Stimulated activated CD8-positive, alpha-beta memory T cell treated with anti-CD3 and anti-CD28 coated beads, Interleukin-4, amount 100 ng/mL, for 1 hour (primary cell): ENCODE measurements around the gene PAN3.
"Not testable (repeated sequence)": the region's sequence is repeated elsewhere in the genome, so short reads cannot be mapped to it uniquely, and the experiment has no call there.

Experiments used
- DNase-seq, 2 donors: peaks; one replicate each; pipeline ENCODE4 v3.0.0-alpha.2; 2020; ENCODE audit warnings: low read depth in 2 of 2, low spot score in 1 of 2

The PAN3 gene

DNA sequence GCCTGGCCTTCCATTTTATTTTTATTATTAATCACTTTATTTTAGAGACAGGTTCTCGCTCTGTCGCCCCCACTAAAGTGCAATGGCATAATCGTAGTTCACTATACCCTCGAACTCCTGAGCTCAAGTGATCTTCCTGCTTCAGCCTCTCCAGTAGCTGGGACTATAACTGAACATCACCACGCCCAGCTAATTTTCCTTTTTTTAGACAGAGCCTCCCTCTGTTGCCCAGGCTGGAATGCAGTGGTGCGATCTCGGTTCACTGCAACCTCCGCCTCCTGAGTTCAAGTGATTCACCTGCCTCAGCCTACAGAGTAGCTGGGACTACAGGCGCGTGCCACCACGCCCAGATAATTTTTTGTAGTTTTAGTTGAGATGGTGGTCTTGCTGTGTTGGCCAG is 6.7 kb upstream of the PAN3 start:
- no peak for DNase-seq

DNA sequence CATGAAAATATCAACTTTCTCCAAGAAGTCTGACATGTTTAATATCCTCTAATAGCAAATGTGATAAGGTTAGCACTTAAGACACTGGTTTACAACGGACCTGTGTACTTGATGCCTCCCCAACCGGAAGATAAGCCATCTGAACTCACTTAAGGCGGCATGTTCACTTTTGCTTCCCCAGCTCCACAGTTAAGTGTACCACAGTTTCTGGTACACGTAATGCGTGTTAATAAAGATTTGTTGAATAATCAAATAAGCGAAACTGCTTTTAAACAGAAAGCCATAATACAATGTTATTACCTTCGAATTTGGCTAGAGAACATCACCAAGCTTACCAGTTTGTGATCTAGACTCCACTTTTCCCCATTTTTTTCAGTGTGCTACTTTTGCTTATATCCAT is 1.4 kb upstream of the PAN3 start:
- DNase-seq, result no peak

DNA sequence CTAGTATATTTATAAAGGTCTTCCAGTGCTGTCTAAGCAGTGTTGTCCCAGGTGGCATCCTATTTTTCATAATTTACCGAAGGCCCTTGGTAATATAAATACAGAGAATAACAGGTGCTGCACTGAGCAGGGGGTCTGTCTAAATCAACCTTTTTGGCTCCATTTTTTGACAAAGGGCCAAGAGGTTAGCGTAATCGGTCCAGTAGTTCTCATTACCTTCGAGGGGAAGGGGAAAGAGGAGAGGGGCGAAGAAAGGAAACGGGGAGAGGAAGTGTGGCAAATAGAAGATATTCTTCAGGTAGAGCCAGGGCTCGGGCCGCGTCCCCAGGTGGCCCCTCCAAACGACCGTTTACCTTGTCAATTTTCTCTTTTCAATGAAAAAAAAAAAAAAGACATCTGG is 749 bp upstream of the PAN3 start:
- no peak for DNase-seq

DNA sequence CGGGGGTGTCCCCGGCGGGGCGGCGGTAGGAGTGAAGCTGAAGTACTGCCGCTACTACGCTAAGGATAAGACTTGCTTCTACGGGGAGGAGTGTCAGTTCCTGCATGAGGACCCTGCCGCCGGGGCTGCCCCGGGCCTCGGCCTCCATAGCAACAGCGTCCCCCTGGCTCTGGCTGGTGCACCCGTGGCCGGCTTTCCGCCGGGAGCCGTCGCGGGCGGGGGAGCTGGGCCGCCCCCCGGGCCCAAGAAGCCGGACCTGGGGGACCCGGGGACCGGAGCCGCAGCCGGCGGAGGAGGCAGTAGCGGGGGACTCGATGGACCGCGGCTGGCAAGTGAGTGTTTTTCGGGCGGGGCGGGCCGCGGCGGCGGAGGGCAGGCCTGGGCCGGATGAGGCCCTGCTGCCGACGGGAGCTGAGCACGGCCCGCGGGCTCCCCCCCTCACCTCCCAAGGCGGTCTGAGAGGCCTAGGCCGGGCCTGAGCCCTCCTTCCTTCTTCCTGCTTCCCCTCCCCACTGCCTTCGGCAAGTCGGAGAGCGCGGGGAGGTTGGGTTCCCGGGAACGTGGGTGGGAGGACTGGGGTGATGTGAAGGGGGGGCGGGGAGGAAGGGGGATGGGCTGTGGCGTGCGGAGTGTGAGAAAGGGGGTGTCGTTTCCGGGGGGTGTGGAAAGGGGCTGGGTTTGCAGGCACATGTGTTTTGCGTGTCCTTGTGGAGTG is 568 bp downstream of the PAN3 start:
- DNase-seq, result peak; percentile 74 to 79

DNA sequence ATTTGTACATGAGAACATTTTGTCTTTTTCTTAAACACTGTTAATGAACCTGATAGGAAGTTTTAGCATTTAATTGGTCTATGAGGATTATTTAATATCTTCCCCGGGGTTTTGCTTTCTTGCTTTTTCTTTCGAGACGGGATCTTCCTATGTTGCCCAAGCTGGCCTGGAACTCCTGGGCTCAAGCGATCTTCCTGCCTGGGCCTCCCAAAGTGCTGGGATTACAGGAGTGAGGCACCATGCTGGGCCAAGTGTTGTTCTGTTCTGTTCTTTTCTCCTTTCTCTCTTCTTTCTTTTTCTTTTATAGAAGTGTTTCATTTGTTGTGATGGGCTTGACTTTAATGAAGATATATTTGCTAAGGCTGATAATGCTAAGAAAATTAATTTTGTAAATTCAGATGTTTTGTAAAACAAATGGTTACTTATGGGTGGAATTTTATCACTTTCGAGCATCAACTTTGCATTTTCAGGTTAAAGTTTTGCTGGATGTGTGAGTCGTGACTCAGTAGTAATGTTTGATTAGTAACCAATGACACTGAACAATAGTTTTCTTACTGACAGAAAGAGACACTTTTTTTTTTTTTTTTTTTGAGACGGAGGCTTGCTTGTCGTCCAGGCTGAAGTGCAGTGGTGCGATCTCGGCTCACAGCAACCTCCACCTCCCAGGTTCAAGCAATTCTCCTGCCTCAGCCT is 2.2 kb downstream of the PAN3 start:
- DNase-seq, result no peak

DNA sequence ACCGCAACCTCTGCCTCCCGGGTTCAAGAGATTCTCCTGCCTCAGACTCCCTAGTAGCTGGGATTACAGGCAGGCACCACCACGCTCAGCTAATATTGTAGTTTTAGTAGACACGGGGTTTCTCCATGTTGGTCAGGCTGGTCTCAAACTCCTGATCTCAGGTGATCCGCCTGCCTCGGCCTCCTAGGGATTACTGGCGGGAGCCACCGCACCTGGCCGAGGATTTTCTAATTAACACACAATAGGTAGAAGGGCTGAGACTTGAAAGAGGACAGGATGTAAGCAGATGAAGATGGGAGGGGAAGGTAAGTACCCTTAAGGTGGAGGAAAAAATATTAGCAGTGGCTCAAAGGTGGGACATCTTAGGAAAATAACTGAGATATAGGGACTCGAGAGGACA is 3.2 kb downstream of the PAN3 start:
- DNase-seq, result not testable (repeated sequence)

DNA sequence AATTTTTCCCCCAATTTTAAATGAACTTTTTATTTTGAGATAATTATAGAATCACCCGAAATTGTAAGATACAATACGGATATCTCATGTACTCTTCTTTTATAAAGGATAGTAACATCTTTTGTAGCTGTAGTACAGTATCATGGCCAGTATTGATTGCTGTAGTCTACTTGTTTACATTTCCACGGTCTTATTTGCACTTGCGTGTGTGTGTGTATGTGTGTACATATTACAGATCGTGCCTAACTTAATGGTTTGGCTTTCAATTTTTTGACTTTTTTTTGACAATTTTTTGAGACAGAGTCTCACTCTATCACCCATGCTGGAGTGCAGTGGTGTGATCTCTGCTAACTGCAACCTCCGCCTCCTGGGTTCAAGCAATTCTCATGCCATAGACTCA is 6.7 kb downstream of the PAN3 start:
- no peak for DNase-seq

DNA sequence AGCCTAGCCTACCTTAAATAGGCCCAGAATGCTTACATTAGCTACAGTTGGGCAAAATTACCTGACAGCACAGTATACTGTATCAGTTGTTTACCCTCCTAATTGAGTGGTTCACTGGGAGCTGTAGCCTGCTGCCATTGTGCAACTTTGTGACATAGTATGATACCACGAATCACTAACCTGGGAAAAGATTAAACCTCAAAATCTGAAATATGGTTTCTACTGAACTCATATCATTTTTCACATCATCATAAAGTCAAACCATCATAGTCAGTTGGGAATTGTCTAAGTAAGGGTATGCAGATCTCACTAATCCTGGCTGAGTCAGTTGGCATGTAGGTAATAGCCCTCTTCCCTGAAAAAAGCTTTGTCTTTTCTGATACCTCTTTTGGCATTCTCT is 9.2 kb downstream of the PAN3 start:
- no peak for DNase-seq

DNA sequence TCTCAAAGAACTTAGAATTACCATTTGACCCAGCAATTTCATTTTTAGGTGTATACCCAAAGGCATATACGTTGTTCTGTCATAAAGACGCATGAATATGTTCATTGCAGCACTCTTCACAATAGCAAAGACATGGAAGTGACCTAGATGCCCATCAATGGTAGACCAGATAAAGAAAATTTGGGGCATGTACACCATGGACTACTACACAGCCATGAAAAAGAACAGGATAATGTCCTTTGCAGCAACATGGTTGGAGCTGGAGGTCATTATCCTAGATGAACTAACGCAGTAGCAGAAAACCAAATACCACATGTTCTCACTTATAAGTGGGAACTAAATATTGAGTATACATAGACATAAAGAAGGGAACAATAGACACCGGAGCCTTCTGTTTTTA is 20.7 kb downstream of the PAN3 start:
- DNase-seq, result no peak

DNA sequence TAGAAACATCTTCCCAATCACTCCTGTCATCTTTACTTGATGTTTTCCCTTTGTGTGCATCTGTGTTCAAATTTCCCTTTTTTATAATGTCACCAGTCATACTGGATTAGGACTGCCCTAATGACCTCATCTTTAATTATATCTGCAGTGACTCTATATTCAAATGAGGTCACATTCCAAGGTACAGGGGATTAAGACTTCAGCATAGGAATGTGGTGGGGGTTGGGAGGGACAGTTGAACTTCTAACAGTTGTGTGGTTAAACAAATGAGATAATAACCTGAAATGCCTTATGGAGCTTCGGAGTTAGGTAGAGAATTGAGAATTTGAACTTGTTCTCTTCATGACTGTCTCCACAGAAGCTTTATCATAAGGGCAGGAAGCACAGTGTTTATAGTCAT is 23.0 kb downstream of the PAN3 start:
- DNase-seq, result no peak

DNA sequence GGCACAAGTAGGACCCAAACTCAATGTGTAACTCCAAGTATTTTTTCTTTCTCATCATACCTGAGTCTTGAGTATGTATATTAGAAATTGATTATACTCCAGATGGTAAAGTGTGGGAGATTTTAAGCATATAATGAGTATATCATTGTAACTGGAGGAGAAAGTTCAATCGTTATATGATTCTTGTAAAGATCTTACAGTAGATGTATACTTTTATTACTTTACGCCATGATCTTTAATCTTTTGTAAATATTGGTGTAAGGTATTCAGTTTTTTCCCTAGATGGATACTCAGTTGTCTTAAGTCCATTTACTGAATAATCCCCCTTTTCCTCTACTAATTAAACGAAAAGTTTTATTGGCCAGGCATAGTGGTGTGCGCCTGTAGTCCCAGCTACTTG is 25.2 kb downstream of the PAN3 start:
- DNase-seq, result no peak

DNA sequence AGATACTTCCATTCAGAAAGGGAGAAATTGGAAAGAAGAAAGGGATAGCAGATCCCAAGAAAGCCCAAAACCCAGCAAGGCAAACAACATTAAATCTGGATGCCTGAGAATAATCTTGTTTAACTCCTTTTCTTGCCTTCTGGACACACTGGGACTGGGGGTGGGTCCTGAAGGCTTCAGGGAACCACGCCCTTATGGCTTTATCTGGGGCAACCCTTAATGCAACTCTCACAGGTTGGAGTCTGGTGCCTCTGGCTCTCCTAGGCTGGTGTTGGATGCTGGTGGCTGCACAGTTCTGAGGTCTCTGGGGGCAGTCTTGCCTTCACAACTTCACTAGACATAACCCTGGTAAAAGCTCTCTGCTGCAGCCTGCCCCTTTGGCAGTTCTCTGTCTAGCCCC is 27.9 kb downstream of the PAN3 start:
- DNase-seq, result no peak

DNA sequence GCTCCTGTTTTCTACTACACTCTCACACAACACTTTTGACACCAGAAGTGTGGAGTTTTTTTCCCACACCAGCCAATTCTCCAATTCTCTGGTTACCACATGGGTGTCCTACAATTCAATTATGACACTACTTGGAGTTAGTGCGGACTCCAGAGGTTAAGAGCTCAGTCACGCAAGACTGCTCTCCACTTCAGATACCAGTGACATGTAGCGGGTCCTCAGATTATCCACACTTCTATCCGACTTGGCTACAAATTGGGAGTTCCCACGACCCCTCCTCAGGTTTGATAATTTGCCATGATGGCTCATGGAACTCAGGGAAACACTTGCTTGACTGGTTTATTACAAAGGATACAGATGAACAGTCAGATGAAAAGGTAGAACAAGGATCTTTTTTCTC is 32.9 kb downstream of the PAN3 start:
- no peak for DNase-seq

DNA sequence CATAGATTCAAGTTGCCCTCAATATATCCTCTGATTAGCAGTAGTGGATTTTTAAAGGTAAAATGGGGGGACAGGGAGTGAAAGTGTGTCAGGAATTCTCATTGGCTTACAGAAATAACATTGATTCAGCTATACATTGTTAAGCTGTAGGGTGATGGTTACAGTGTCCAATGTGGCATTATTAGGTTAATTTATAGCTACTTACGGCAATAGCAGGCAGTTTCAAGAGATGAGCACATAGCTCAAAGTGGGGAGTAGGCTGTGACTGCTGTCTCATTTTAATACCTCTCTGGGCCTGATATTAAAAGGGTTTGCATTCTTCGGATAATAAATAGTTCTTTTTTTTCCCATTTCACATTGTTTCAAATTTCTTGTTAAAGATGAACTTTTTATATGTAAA is 34.6 kb downstream of the PAN3 start:
- DNase-seq, result no peak

DNA sequence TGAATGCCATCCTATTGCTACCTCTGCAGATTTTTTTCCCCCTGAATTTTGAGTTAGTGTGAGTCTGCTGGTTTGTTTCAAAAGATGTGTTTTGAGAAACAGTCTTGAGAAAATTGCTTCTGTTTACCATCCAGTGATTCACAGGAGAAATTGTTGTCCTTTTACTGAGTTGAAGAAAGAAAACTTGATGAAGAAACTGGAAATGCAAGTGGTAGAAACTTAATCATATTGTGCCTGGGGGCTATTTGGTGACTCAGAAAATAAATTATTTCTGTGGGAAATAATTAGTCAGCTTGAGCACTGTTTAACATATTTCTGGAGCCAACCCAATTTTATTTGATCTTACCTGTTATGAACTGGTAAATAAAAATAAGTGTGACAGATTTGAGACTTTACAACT is 35.4 kb downstream of the PAN3 start:
- no peak for DNase-seq

DNA sequence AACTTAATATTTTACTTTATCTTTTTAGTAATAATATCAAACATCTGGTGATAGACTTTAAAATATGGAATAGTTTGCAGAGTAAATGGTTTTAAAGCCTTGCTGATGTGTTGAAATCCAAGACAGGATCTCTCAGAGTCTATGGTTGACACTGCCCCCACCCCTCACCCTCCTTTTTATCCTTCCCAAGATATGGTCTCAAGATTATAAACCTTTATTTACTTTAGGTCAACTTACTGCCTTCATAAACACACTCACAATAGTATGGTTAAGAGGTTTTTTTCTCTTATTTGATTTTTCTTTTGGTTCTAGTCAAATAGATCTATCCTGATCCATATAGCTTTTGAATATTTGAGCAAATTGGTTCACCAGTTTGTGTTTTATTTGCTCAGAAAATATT is 39.0 kb downstream of the PAN3 start:
- DNase-seq, result no peak

DNA sequence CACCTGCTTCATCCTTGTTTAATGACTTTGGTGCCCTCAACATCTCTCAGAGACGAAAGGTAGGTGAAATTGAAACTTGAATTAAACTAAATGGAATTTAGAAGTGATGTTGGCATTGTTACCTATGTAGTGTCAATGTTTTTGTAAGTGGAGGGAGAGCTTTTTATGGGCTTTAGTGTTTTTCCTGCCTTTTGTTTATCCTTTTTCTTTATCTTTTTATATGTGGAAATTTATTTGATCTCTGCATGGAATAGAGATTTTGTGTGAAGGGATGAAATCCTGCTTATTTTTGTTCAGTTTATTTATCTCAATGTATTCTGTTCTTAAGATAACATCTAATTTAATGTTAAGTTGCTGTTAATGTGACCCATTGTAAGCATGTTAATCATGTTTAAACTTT is 39.5 kb downstream of the PAN3 start:
- no peak for DNase-seq

DNA sequence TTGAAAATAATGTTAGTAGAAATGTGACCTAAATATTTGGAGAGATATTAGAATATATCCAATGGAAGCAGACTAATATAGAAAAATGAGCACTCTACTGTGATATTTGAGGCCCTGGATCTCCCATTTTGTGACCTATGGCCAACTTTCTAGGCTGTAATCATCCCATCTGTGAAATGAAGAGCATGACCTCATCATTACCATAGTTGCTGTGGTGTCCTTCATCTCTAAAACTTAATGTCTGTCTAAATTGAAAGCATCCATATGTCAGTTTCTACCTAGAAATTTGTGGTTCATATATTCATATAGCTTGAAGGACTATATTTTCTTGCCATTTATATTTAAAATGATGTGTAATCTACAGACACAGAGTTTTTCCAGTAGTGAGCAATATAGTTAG is 41.6 kb downstream of the PAN3 start:
- no peak for DNase-seq

DNA sequence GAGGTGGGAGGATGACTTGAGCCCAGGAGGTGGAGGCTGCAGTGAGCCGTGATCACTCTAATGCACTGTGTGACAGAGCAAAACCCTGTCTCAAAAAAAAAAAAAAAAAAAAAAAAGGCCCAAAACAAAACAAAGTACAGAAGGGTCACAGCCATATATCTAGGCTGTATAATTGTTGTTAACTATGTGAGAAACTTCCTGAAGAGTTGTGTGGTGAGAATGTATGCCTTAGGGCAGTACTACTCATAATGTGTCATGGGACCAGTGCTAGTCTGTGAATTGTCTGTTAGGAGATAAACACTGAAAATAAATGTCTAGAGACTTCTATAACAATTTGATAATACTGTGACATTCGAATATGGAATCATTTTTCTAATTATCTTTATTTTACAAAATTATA is 43.1 kb downstream of the PAN3 start:
- no peak for DNase-seq

DNA sequence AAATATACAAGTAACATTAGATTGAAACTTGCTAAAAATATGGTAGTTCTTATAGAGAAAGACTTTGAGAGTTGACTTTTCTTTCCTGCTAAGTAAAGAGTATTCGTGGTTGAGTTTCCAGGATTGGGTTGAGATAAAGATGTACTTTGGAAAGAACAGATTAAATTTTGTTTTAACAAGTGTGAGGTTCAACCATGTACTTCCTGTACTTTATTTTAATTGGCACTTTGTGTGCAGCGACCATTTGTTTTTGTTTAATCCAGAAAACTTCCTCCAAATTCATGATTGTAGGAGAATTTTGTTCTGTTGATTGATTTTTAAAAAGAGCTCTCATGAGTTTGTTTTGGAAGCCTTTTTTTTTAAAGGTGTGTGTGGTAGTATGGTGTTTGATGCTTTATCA is 46.9 kb downstream of the PAN3 start:
- no peak for DNase-seq

DNA sequence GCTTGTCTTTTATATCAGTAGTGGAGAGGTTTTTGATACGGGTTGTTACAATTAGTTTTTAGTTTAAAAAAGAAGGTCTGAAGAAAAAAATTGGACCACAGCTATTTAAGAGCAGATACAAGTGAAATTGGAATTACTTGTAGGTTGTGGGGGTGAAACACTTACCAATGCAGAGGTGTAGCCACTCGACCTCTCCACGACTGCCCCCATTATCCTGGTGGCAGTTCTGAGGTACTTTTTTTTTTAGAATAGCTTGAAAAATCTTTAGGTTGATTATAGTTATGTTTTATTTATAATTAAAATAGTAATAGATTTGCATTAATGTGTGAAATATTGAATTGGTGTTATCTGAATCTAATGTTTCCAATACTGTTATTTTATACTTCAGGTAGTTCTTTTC is 60.7 kb downstream of the PAN3 start:
- DNase-seq, result no peak

DNA sequence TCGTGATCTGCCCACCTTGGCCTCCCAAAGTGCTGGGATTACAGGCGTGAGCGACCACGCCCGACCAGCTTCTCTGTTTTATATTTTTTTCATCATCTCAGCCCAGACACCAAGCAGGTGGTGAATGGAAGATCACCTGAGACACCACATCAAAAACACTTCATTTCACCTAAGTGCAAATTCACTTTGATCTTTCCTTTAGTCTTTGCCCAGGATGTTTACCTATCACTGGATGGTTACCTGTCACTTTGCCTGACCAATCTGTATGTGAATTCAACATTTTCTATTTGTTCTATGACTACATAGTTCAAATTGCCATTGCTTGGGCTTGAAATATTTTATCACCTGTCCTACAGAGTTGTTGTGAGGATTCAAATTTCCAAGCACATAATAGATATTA is 65.7 kb downstream of the PAN3 start:
- DNase-seq, result no peak
